ENCODE results near the gene MUC2. TPM values are rescaled to one million over a fixed set of nuclear protein-coding genes. Genes with fewer than 3 reads are reported as not detected.

Gene MUC2
- total RNA-seq, 1 experiment from 2014 or later, result 0.47 TPM

DNA sequence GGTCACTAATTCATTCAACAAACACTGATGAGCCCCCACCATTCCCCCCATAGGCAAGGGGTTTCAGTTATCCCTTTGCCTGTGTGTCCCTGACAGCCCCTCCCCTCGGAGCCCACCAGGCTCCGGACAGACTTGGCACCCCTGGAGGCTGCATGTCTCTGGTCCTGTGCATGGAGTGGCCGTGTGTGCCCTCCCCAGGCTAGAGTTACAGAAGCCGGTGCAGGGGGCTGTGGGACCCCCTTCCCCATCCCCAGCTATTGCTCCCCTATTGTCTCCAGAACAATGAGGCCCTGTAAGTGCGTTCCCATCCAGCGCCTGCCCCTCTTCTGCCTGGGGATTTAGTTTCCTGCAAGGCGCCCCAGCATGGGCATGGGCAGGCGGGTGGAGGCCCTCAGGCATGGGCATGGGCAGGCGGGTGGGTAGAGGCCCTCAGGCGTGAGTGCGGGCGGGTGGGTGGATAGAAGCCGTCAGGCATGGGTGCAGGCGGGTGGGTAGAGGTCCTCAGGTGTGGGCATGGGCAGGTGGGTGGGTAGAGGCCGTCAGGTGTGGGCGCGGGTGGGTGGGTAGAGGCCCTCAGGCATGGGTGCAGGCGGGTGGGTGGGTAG, 1.5 kb downstream of the MUC2 start:
- no peaks in the 10 kb centered on the region for H3K36me3 ChIP-seq (ENCODE audit: control insufficient read depth in 1 of 2, insufficient read depth in 2 of 2, low read length in 2 of 2)
- intact Hi-C loops (cut with micrococcal nuclease), result no loop called here
- no peak for ATAC-seq
- H3K4me2 ChIP-seq (ENCODE audit: low read length), result no peak overlapping the region
- RAD21 ChIA-PET (ENCODE audit: low non-redundant PET in 1 of 2, low total read pairs in 2 of 2, uncharacterized antibody in 2 of 2, unreplicated experiment in 2 of 2), result no interaction called here
- no peaks in the 10 kb centered on the region for H3K79me2 ChIP-seq (ENCODE audit: insufficient read depth, low read length)
- no peak overlapping the region for H3K9ac ChIP-seq (ENCODE audit: low read length)
- TF ChIP-seq RAD21 (IDR thresholded peaks at IDR 0.05; ENCODE audit: low read depth) (no peak), SP1 (IDR thresholded peaks at IDR 0.05; ENCODE audit: low read depth) (no peak), TCF7L2 (IDR thresholded peaks at IDR 0.05; ENCODE audit: borderline replicate concordance, extremely low read depth, insufficient read depth, insufficient read length) (no peak), ELF1 (IDR thresholded peaks at IDR 0.05; ENCODE audit: borderline replicate concordance, low read depth) (no peak)
- TF ChIP-seq, protein P1, sequence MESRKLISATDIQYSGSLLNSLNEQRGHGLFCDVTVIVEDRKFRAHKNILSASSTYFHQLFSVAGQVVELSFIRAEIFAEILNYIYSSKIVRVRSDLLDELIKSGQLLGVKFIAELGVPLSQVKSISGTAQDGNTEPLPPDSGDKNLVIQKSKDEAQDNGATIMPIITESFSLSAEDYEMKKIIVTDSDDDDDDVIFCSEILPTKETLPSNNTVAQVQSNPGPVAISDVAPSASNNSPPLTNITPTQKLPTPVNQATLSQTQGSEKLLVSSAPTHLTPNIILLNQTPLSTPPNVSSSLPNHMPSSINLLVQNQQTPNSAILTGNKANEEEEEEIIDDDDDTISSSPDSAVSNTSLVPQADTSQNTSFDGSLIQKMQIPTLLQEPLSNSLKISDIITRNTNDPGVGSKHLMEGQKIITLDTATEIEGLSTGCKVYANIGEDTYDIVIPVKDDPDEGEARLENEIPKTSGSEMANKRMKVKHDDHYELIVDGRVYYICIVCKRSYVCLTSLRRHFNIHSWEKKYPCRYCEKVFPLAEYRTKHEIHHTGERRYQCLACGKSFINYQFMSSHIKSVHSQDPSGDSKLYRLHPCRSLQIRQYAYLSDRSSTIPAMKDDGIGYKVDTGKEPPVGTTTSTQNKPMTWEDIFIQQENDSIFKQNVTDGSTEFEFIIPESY (IDR thresholded peaks at IDR 0.05; ENCODE audit: extremely low read depth, insufficient replicate concordance, low read length), result no peak
- H3K27ac ChIP-seq (ENCODE audit: low read depth, low read length), result no peak overlapping the region
- no TSS peak for BruUV-seq (replicated peaks)
- POLR2A ChIA-PET, result no interaction called here
- H3K9me3 ChIP-seq (ENCODE audit: control insufficient read depth in 1 of 2, insufficient read depth in 1 of 2, low read depth in 1 of 2, low read length in 2 of 2), result no peaks in the 10 kb centered on the region
- peaks cover 19 to 32% of the 10 kb centered on the region in 2 experiments for H3K4me1 ChIP-seq (ENCODE audit: control insufficient read depth in 1 of 2, insufficient read depth in 2 of 2, low read length in 2 of 2)
- no peak overlapping the region for H2AFZ ChIP-seq (ENCODE audit: low read depth, low read length, poor library complexity, severe bottlenecking)
- CTCF ChIA-PET, result no interaction called here
- H4K20me1 ChIP-seq (ENCODE audit: insufficient read depth), result no peaks in the 10 kb centered on the region
- no peaks in the 10 kb centered on the region for H3K9me2 ChIP-seq (ENCODE audit: insufficient read depth)
- H3K27me3 ChIP-seq (ENCODE audit: insufficient read depth, low read length), result no peaks in the 10 kb centered on the region
- no peak for DNase-seq (ENCODE audit: low read depth, low spot score)
- no peak overlapping the region for H3K4me3 ChIP-seq (replicated peaks in 1 of 2; ENCODE audit: low read depth in 1 of 2, low read length in 2 of 2)

DNA sequence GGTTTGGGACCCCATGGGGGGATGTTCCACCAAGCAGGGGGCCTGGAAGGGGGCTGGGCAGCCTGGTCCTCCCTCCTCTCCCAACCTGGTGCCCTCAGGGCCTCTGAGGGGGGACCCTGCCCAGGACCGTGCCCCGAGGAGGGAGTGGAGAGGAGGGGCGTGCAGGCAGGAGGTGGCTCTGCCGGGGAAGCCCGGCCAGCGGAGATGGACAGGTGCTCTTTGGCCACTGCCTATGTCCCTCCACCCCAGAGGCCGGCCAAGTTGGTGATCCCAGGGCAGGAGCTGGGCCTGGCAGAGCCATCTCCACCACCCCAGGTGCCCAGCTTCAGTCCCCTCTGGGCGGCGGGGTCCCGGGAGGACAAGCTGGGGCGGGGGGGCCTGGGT, 2.4 kb downstream of the MUC2 start:
- RAD21 ChIA-PET (ENCODE audit: low non-redundant PET in 1 of 2, low total read pairs in 2 of 2, uncharacterized antibody in 2 of 2, unreplicated experiment in 2 of 2), result no interaction called here
- Histone ChIP-seq H3K27ac (ENCODE audit: low read depth, low read length) (no peak overlapping the region), H2AFZ (ENCODE audit: low read depth, low read length, poor library complexity, severe bottlenecking) (no peak overlapping the region), H3K4me1 (ENCODE audit: control insufficient read depth in 1 of 2, insufficient read depth in 2 of 2, low read length in 2 of 2) (peaks cover 18 to 24% of the 10 kb centered on the region in 2 experiments), H3K9ac (ENCODE audit: low read length) (no peak overlapping the region), H3K79me2 (ENCODE audit: insufficient read depth, low read length) (no peaks in the 10 kb centered on the region), H3K4me3 (replicated peaks in 1 of 2; ENCODE audit: low read depth in 1 of 2, low read length in 2 of 2) (no peak overlapping the region), H3K36me3 (ENCODE audit: control insufficient read depth in 1 of 2, insufficient read depth in 2 of 2, low read length in 2 of 2) (no peaks in the 10 kb centered on the region), H3K9me3 (ENCODE audit: control insufficient read depth in 1 of 2, insufficient read depth in 1 of 2, low read depth in 1 of 2, low read length in 2 of 2) (no peaks in the 10 kb centered on the region), H3K4me2 (ENCODE audit: low read length) (no peak overlapping the region), H3K27me3 (ENCODE audit: insufficient read depth, low read length) (no peaks in the 10 kb centered on the region), H4K20me1 (ENCODE audit: insufficient read depth) (no peaks in the 10 kb centered on the region), H3K9me2 (ENCODE audit: insufficient read depth) (no peaks in the 10 kb centered on the region)
- POLR2A ChIA-PET, result no interaction called here
- no TSS peak for BruUV-seq (replicated peaks)
- intact Hi-C loops (cut with micrococcal nuclease), result no loop called here
- DNase-seq (ENCODE audit: low read depth, low spot score) (no peak), ATAC-seq (no peak)
- CTCF ChIA-PET, result no interaction called here
- no peak for TF ChIP-seq ZFX (IDR thresholded peaks at IDR 0.05)
- no peak for TF ChIP-seq SP1 (IDR thresholded peaks at IDR 0.05; ENCODE audit: low read depth)
- TF ChIP-seq ZNF274 (IDR thresholded peaks at IDR 0.05; ENCODE audit: low read depth, low read length), result no peak
- no peak for TF ChIP-seq ELF1 (IDR thresholded peaks at IDR 0.05; ENCODE audit: borderline replicate concordance, low read depth)
- no peak for TF ChIP-seq EGR1 (IDR thresholded peaks at IDR 0.05; ENCODE audit: low read depth)
- TF ChIP-seq, protein P2, sequence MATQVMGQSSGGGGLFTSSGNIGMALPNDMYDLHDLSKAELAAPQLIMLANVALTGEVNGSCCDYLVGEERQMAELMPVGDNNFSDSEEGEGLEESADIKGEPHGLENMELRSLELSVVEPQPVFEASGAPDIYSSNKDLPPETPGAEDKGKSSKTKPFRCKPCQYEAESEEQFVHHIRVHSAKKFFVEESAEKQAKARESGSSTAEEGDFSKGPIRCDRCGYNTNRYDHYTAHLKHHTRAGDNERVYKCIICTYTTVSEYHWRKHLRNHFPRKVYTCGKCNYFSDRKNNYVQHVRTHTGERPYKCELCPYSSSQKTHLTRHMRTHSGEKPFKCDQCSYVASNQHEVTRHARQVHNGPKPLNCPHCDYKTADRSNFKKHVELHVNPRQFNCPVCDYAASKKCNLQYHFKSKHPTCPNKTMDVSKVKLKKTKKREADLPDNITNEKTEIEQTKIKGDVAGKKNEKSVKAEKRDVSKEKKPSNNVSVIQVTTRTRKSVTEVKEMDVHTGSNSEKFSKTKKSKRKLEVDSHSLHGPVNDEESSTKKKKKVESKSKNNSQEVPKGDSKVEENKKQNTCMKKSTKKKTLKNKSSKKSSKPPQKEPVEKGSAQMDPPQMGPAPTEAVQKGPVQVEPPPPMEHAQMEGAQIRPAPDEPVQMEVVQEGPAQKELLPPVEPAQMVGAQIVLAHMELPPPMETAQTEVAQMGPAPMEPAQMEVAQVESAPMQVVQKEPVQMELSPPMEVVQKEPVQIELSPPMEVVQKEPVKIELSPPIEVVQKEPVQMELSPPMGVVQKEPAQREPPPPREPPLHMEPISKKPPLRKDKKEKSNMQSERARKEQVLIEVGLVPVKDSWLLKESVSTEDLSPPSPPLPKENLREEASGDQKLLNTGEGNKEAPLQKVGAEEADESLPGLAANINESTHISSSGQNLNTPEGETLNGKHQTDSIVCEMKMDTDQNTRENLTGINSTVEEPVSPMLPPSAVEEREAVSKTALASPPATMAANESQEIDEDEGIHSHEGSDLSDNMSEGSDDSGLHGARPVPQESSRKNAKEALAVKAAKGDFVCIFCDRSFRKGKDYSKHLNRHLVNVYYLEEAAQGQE (IDR thresholded peaks at IDR 0.05; ENCODE audit: low read depth), result no peak
- TF ChIP-seq TCF7L2 (IDR thresholded peaks at IDR 0.05; ENCODE audit: borderline replicate concordance, extremely low read depth, insufficient read depth, insufficient read length), result no peak
- TF ChIP-seq, protein P1 (IDR thresholded peaks at IDR 0.05; ENCODE audit: extremely low read depth, insufficient replicate concordance, low read length), result no peak
- TF ChIP-seq JUND (IDR thresholded peaks at IDR 0.05), result no peak
